H1 (cell line): ENCODE results near the gene SLC15A1. TPM values are rescaled to one million over a fixed set of nuclear protein-coding genes. Genes with fewer than 3 reads are reported as not detected.

ENCODE experiments used
- CTCF ChIA-PET: fragments of 300-600 bp; sonication (Branson Sonifier 250); formaldehyde crosslinking; loops from one replicate; lab custom pipeline; 2021; ENCODE audit not compliant: partially characterized antibody; lab: Charles Lee
- POLR2A ChIA-PET: fragments of 300-600 bp; sonication (Branson Sonifier 250); formaldehyde crosslinking; loops from one replicate; lab custom pipeline; 2021; ENCODE audit warnings: inconsistent platforms; ENCODE audit not compliant: partially characterized antibody; lab: Charles Lee
- DNase-seq, 2 experiments: peaks; one replicate each; pipeline versions ENCODE4 v3.0.0 to v3.0.0-alpha.2; 2010 to 2022; ENCODE audit warnings: low spot score in 2 of 2, low read depth in 1 of 2, mixed read lengths in 1 of 2
- FAIRE-seq: peaks from 2 replicates; lab custom pipeline; 2011; peaks lifted over from hg19 to GRCh38; lab: Jason Lieb, UNC
- H2AFZ ChIP-seq: 2 replicates; pipeline ENCODE4 v1.8.1; 2012; ENCODE audit warnings: low read length, inconsistent platforms
- H2AK5ac ChIP-seq: 2 replicates; pipeline ENCODE4 v1.6.1; 2013; ENCODE audit warnings: low read depth, low read length
- H2BK120ac ChIP-seq: replicated peaks from 2 replicates; pipeline ENCODE3; 2013; ENCODE audit warnings: low read depth, low read length, inconsistent platforms
- H2BK12ac ChIP-seq: 2 replicates; pipeline ENCODE4 v1.6.1; 2013; ENCODE audit warnings: low read depth, low read length
- H2BK15ac ChIP-seq: 2 replicates; pipeline ENCODE4 v1.6.1; 2013; ENCODE audit warnings: low read length
- H2BK20ac ChIP-seq: 2 replicates; pipeline ENCODE4 v1.6.1; 2013; ENCODE audit warnings: low read length
- H2BK5ac ChIP-seq: 2 replicates; pipeline ENCODE4 v1.6.1; 2013; ENCODE audit warnings: low read depth, low read length
- H3K14ac ChIP-seq: 2 replicates; pipeline ENCODE4 v1.6.1; 2013; ENCODE audit warnings: inconsistent platforms; ENCODE audit not compliant: insufficient read length
- H3K18ac ChIP-seq: 2 replicates; pipeline ENCODE4 v1.6.1; 2013; ENCODE audit warnings: low read length; ENCODE audit errors: extremely low read depth
- H3K23ac ChIP-seq: 2 replicates; pipeline ENCODE4 v1.6.1; 2013; ENCODE audit warnings: inconsistent platforms; ENCODE audit not compliant: insufficient read length
- H3K23me2 ChIP-seq: 2 replicates; pipeline ENCODE4 v1.6.1; 2013; ENCODE audit warnings: low read depth, low read length
- H3K27ac ChIP-seq: 2 replicates; pipeline ENCODE4 v1.6.1; 2011; ENCODE audit warnings: low read depth, low read length, inconsistent platforms
- H3K27me3 ChIP-seq, 4 experiments: replicated peaks in 1 of 4; 1 replicate in 1 of 4; 2 replicates in 3 of 4; pipeline versions ENCODE4 v1.6.1 to v1.8.1; 2011 to 2013; ENCODE audit warnings: low read length in 3 of 4, mild to moderate bottlenecking in 3 of 4, inconsistent platforms in 2 of 4, mixed read lengths in 2 of 4, moderate library complexity in 1 of 4; ENCODE audit not compliant: control insufficient read depth in 3 of 4, insufficient read depth in 3 of 4; ENCODE audit errors: extremely low read depth in 1 of 4
- H3K36me3 ChIP-seq, 4 experiments: 2 replicates each; pipeline versions ENCODE4 v1.6.1 to v1.8.1; 2011 to 2013; ENCODE audit warnings: mild to moderate bottlenecking in 4 of 4, low read length in 3 of 4, moderate library complexity in 2 of 4, control low read depth in 1 of 4, inconsistent platforms in 1 of 4; ENCODE audit not compliant: insufficient read depth in 4 of 4, control insufficient read depth in 2 of 4
- H3K4ac ChIP-seq: replicated peaks from 2 replicates; pipeline ENCODE3; 2013; ENCODE audit warnings: low read length, low read depth, mixed read lengths, inconsistent platforms; ENCODE audit not compliant: insufficient read length
- H3K4me1 ChIP-seq, 4 experiments: replicated peaks in 1 of 4; 1 replicate in 1 of 4; 2 replicates in 3 of 4; pipeline versions ENCODE4 v1.6.1 to v1.8.1; 2011 to 2013; ENCODE audit warnings: low read length in 3 of 4, inconsistent platforms in 2 of 4, mixed read lengths in 1 of 4; ENCODE audit not compliant: insufficient read depth in 4 of 4, control insufficient read depth in 3 of 4
- H3K4me2 ChIP-seq, 2 experiments: 2 replicates each; pipeline versions ENCODE4 v1.6.1 to v1.8.1; 2011 to 2013; ENCODE audit warnings: low read depth in 2 of 2, low read length in 2 of 2, control low read depth in 1 of 2, inconsistent platforms in 1 of 2, mild to moderate bottlenecking in 1 of 2; ENCODE audit not compliant: insufficient read depth in 1 of 2
- H3K4me3 ChIP-seq, 4 experiments: fragments of 200-600, 300-600 bp in 1 of 4; sonication (generic), shearing (Covaris generic), sonication (Bioruptor Twin) in 1 of 4; 2 replicates each; pipeline versions ENCODE4 v1.5.1 to v1.8.1; 2011 to 2016; ENCODE audit warnings: low read length in 4 of 4, low read depth in 3 of 4, control low read depth in 2 of 4, inconsistent platforms in 2 of 4, mild to moderate bottlenecking in 2 of 4, mixed read lengths in 1 of 4, moderate library complexity in 1 of 4; ENCODE audit not compliant: insufficient read depth in 2 of 4; ENCODE audit errors: extremely low read depth in 1 of 4
- H3K56ac ChIP-seq: replicated peaks from 2 replicates; pipeline ENCODE3; 2013; ENCODE audit warnings: low read depth, mild to moderate bottlenecking, mixed read lengths, low read length, inconsistent platforms; ENCODE audit not compliant: insufficient read length
- H3K79me1 ChIP-seq: 2 replicates; pipeline ENCODE4 v1.6.1; 2013; ENCODE audit warnings: low read depth, low read length, control low read depth
- H3K79me2 ChIP-seq, 2 experiments: 2 replicates each; pipeline versions ENCODE4 v1.6.1 to v1.8.1; 2012 to 2013; ENCODE audit warnings: low read length in 2 of 2, mild to moderate bottlenecking in 2 of 2, inconsistent platforms in 1 of 2; ENCODE audit not compliant: insufficient read depth in 2 of 2, control insufficient read depth in 1 of 2
- H3K9ac ChIP-seq, 4 experiments: replicated peaks in 1 of 4; 1 replicate in 1 of 4; 2 replicates in 3 of 4; pipeline versions ENCODE4 v1.6.1 to v1.8.1; 2011 to 2013; ENCODE audit warnings: low read depth in 3 of 4, low read length in 3 of 4, control low read depth in 2 of 4, mild to moderate bottlenecking in 2 of 4, moderate library complexity in 2 of 4, inconsistent platforms in 1 of 4; ENCODE audit errors: extremely low read depth in 1 of 4
- H3K9me3 ChIP-seq, 2 experiments: 2 replicates each; pipeline versions ENCODE4 v1.6.1 to v1.8.1; 2012 to 2013; ENCODE audit warnings: mild to moderate bottlenecking in 2 of 2, moderate library complexity in 2 of 2, control low read depth in 1 of 2, inconsistent platforms in 1 of 2, low read depth in 1 of 2, low read length in 1 of 2, mixed read lengths in 1 of 2; ENCODE audit not compliant: insufficient read depth in 2 of 2
- H4K20me1 ChIP-seq, 2 experiments: replicated peaks in 1 of 2; 2 replicates each; pipeline versions ENCODE3 to v1.8.1; 2011 to 2013; ENCODE audit warnings: inconsistent platforms in 2 of 2, low read length in 2 of 2, mild to moderate bottlenecking in 1 of 2; ENCODE audit not compliant: insufficient read depth in 2 of 2, control insufficient read depth in 1 of 2
- H4K5ac ChIP-seq: 2 replicates; pipeline ENCODE4 v1.6.1; 2013; ENCODE audit warnings: low read length, low read depth, mixed read lengths, inconsistent platforms; ENCODE audit not compliant: insufficient read length
- H4K8ac ChIP-seq: 2 replicates; pipeline ENCODE4 v1.8.0; 2013; ENCODE audit warnings: mild to moderate bottlenecking, moderate library complexity, low read length, inconsistent platforms; ENCODE audit not compliant: insufficient read depth; ENCODE audit errors: extremely low read depth
- H4K91ac ChIP-seq: replicated peaks from 2 replicates; pipeline ENCODE3; 2013; ENCODE audit warnings: low read length, mixed read lengths, inconsistent platforms; ENCODE audit not compliant: insufficient read length
- BACH1 ChIP-seq: IDR thresholded peaks from 2 replicates; pipeline ENCODE4 v1.6.1; 2012; ENCODE audit warnings: low read length, improper control_type of control experiment
- CBX8 ChIP-seq: fragments of 300-800, 300-1000 bp; sonication (generic); IDR thresholded peaks from 2 replicates; pipeline ENCODE4 v1.7.1; 2016; ENCODE audit warnings: low read depth, low read length, borderline replicate concordance
- CHD1 ChIP-seq: IDR thresholded peaks from 2 replicates; pipeline ENCODE4 v1.6.1; 2012; ENCODE audit warnings: low read depth, low read length, improper control_type of control experiment
- CREB1 ChIP-seq: IDR thresholded peaks from 2 replicates; pipeline ENCODE4 v1.6.1; 2012; ENCODE audit warnings: inconsistent platforms
- EGR1 ChIP-seq: IDR thresholded peaks from 2 replicates; pipeline ENCODE4 v1.6.1; 2011; ENCODE audit warnings: low read depth, low read length, borderline replicate concordance
- HDAC2 ChIP-seq, 2 experiments: fragments of 300-600 bp in 1 of 2; sonication (generic) in 1 of 2; IDR thresholded peaks; 2 replicates each; pipeline ENCODE4 v1.6.1; 2011 to 2012; ENCODE audit warnings: low read depth in 2 of 2, low read length in 2 of 2, mild to moderate bottlenecking in 2 of 2, moderate library complexity in 2 of 2, borderline replicate concordance in 1 of 2, inconsistent platforms in 1 of 2
- HDAC6 ChIP-seq: IDR thresholded peaks from one replicate; pipeline ENCODE4 v1.7.1; 2012; ENCODE audit warnings: low read depth, mild to moderate bottlenecking, inconsistent platforms, low read length, moderate library complexity
- KDM5A ChIP-seq: fragments of 200-600 bp; IDR thresholded peaks from 2 replicates; pipeline ENCODE4 v1.7.1; 2012; ENCODE audit warnings: mild to moderate bottlenecking, low read length, inconsistent platforms, mixed read lengths
- POLR2A ChIP-seq, 2 experiments: IDR thresholded peaks; 1 replicate in 1 of 2; 2 replicates in 1 of 2; pipeline ENCODE4 v1.6.1; 2011; ENCODE audit warnings: low read depth in 2 of 2, low read length in 2 of 2, mild to moderate bottlenecking in 2 of 2; ENCODE audit errors: control extremely low read depth in 1 of 2
- POU5F1 ChIP-seq: IDR thresholded peaks from 2 replicates; pipeline ENCODE4 v1.6.1; 2011; ENCODE audit warnings: low read depth, mild to moderate bottlenecking, low read length, moderate library complexity
- RBBP5 ChIP-seq: IDR thresholded peaks from 2 replicates; pipeline ENCODE4 v1.7.1; 2012; ENCODE audit warnings: low read depth, mild to moderate bottlenecking, inconsistent platforms, low read length, moderate library complexity, borderline replicate concordance
- SIX5 ChIP-seq: IDR thresholded peaks from 2 replicates; pipeline ENCODE4 v1.6.1; 2011; ENCODE audit warnings: mild to moderate bottlenecking, low read depth, low read length
- TAF1 ChIP-seq: IDR thresholded peaks from 2 replicates; pipeline ENCODE4 v1.6.1; 2011; ENCODE audit warnings: mild to moderate bottlenecking, low read depth, low read length
- TAF7 ChIP-seq: optimal IDR thresholded peaks from 2 replicates; pipeline ENCODE3; 2011; ENCODE audit warnings: low read depth, mild to moderate bottlenecking, inconsistent platforms, low read length, moderate library complexity, borderline replicate concordance
- TEAD4 ChIP-seq: IDR thresholded peaks from 2 replicates; pipeline ENCODE4 v1.6.1; 2012; ENCODE audit warnings: low read depth, low read length, inconsistent platforms, mixed read lengths
- polyA plus RNA-seq, 7 experiments: library from polyadenylated mRNA; depleted of rRNA in 3 of 7; stranded (reverse) in 5 of 7; unstranded in 2 of 7; fragments of >200 nt in 5 of 7; fragments of 200-250 nt in 2 of 7; gene quantifications; 1 replicate in 5 of 7; 2 replicates in 1 of 7; 4 replicates in 1 of 7; pipeline versions ENCODE4 v1.2.1 to v1.2.3, GENCODE V29; 2011 to 2013; ENCODE audit warnings: missing spikeins in 2 of 7, mixed read lengths in 2 of 7
- total RNA-seq: library from RNA; stranded (reverse); fragmentation: NEBNext Ultra II Directional; extraction: Animal tissue kit (Norgen Biotek cat#: 25700); gene quantifications from 2 replicates; pipeline ENCODE4 v1.2.1, GENCODE V29; 2021
- TF ChIP-seq, protein P1 (sequence below): IDR thresholded peaks from 2 replicates; pipeline ENCODE4 v1.6.1; 2011; ENCODE audit warnings: low read length, improper control_type of control experiment

Gene SLC15A1
- total and polyA plus RNA-seq, 2 of the 8 experiments (the other 6 are each of a cell fraction or from before 2014, with no cell fraction given), result 1.3 to 2.4 TPM

DNA sequence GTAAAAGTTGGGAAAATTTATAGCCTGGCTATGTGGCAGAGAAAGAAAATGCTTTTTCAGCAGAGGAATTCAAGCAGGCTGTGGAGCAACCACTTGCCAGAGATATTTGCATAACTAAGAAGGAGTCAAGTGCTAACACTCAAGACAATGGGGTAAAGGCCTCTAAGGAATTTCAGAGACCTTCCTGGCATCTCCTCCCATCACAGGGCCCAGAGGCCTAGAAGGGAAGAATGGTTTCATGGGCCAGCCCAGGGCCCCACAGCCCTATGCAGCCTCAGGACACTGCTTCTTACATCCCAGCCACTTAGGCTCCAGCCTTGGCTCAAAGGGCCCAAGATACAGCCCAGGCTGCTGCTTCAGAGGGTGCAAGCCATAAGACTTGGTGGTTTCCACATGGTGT, 14.3 kb downstream of the SLC15A1 start:
- Histone ChIP-seq H2AK5ac (no peak overlapping the region), H4K8ac (no peak overlapping the region), H3K4me2 (no peak overlapping the region), H3K27ac (no peak overlapping the region), H3K27me3 (no peaks in the 10 kb centered on the region), H3K18ac (no peak overlapping the region), H3K23me2 (no peaks in the 10 kb centered on the region), H3K4me1 (no peaks in the 10 kb centered on the region), H3K79me2 (no peaks in the 10 kb centered on the region), H4K5ac (no peak overlapping the region), H3K14ac (no peak overlapping the region), H4K91ac (no peak overlapping the region), H3K4ac (no peak overlapping the region), H4K20me1 (no peaks in the 10 kb centered on the region), H3K4me3 (no peak overlapping the region), H2BK15ac (no peak overlapping the region), H2BK12ac (no peak overlapping the region), H3K9me3 (peaks cover 23 to 25% of the 10 kb centered on the region in 2 experiments), H3K79me1 (no peaks in the 10 kb centered on the region), H3K56ac (no peak overlapping the region), H2BK120ac (no peak overlapping the region), H2BK5ac (0 out of 2 replicates have a peak overlapping the region, but pooled peaks have one; percentile 49), H2BK20ac (peak overlapping the region; percentile 61; the same call in 1 of the 2 replicates), H3K23ac (no peak overlapping the region), H3K9ac (no peak overlapping the region), H2AFZ (no peak overlapping the region), H3K36me3 (peaks cover 0 to 4% (median 0%) of the 10 kb centered on the region in 4 experiments; a peak in 1 of 8 replicates)
- FAIRE-seq (no peak), DNase-seq (no peak)
- POLR2A ChIA-PET, result no interaction called here
- CTCF ChIA-PET, result no interaction called here
- TF ChIP-seq SIX5, result no peak
- no peak for TF ChIP-seq POLR2A (IDR thresholded peaks at IDR 0.05; ENCODE audit: control extremely low read depth in 1 of 2, low read depth in 2 of 2, low read length in 2 of 2)
- TF ChIP-seq HDAC2 (IDR thresholded peaks at IDR 0.05; ENCODE audit: borderline replicate concordance in 1 of 2, low read depth in 2 of 2, low read length in 2 of 2), result no peak
- TF ChIP-seq CBX8, result no peak
- no peak for TF ChIP-seq CREB1
- TF ChIP-seq POU5F1, result no peak
- peak; percentile 60 for TF ChIP-seq TEAD4
- TF ChIP-seq CHD1, result no peak
- TF ChIP-seq RBBP5, result no peak
- no peak for TF ChIP-seq BACH1
- TF ChIP-seq, protein P1, sequence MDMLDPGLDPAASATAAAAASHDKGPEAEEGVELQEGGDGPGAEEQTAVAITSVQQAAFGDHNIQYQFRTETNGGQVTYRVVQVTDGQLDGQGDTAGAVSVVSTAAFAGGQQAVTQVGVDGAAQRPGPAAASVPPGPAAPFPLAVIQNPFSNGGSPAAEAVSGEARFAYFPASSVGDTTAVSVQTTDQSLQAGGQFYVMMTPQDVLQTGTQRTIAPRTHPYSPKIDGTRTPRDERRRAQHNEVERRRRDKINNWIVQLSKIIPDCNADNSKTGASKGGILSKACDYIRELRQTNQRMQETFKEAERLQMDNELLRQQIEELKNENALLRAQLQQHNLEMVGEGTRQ, result peak; percentile 7; the same call in 1 of the 2 replicates
- no peak for TF ChIP-seq KDM5A
- no peak for TF ChIP-seq TAF7
- no peak for TF ChIP-seq TAF1
- TF ChIP-seq HDAC6, result no peak
- TF ChIP-seq EGR1, result no peak
